ENCODE data around the gene MIB2.

DNA sequence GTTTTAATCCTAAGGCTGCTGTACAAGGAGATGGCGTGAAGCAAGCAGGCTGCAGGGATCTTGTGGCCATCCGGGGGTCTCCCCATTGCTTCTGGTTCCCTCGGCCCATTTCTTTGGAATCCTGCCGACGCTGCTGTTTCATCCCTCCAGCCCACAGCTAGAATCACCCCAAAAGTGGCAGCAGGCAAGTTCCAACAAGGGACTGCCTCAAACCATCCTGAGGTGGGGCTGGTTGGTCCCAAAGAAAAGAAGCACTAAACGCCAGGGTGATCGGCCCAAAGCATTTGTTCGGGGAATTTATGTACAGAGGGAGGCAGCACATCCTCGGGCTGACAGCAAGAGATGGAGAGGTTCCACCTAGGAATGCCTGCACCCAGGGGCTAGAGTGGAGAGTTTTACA lies 4.5 kb upstream of the MIB2 start:
- no peak for TF ChIP-seq POLR2A (IDR thresholded peaks at IDR 0.05)
- no peak for TF ChIP-seq CTCF (IDR thresholded peaks at IDR 0.05)

Measured in stomach (tissue), 4 donors.